Measurements from ENCODE around the gene COL9A1. TPM values are rescaled to one million over a fixed set of nuclear protein-coding genes. Genes with fewer than 3 reads are reported as not detected.

COL9A1 gene
- total and polyA plus RNA-seq, 9 of the 15 experiments (the other 6 are each of a cell fraction or from before 2014, with no cell fraction given), result 0.01 to 0.13 (median 0.06) TPM; not detected in 1

DNA sequence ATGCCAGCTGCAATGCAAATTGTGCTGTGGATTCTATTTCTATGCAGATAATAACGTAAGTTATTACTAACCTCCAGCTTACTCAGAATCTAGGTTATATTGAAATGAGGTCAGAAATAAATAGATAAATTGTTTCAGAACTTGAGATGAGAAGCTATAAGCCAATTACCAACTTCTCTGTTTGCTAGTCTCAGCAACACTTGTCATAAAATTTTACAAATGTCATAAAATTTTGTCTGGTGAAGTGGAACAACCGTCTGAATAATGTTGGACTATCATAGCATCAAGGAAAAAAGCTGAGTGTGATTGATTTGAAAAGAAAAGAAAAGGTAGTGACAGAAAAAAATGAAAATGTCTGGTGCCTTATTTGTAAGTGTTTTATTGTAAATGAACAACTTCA is 36.7 kb downstream of the COL9A1 start:
- 0% methylated on average over 2 of the region's 2 CpGs for WGBS (ENCODE audit: insufficient coverage, low coverage, missing lambda C conversion rate)
- Histone ChIP-seq H3K9ac (ENCODE audit: insufficient read depth in 1 of 2, low read depth in 2 of 2, low read length in 2 of 2) (no peak overlapping the region), H3K4me3 (no peak overlapping the region), H2AFZ (ENCODE audit: low read depth, low read length) (no peak overlapping the region), H3K27ac (ENCODE audit: extremely low read depth, low read depth, low read length) (no peak overlapping the region), H3K36me3 (ENCODE audit: control insufficient read depth, insufficient read depth, low read length) (no peaks in the 10 kb centered on the region), H3K4me2 (ENCODE audit: insufficient read depth, low read length) (no peak overlapping the region), H3K27me3 (ENCODE audit: control insufficient read depth in 2 of 2, insufficient read depth in 2 of 2, low read length in 2 of 2) (peaks cover 4 to 6% of the 10 kb centered on the region in 2 experiments; a peak in 3 of 5 replicates), H3K9me1 (ENCODE audit: control insufficient read depth, insufficient read depth, low read length) (no peaks in the 10 kb centered on the region), H3K9me3 (replicated peaks; ENCODE audit: control insufficient read depth, insufficient read depth, low read depth, low read length) (no peaks in the 10 kb centered on the region), H4K20me1 (replicated peaks; ENCODE audit: control insufficient read depth, insufficient read depth, low read length) (no peaks in the 10 kb centered on the region), H3K4me1 (replicated peaks in 1 of 2; ENCODE audit: control insufficient read depth in 2 of 2, insufficient read depth in 2 of 2, low read length in 2 of 2) (no peaks in the 10 kb centered on the region), H3K79me2 (ENCODE audit: control insufficient read depth, insufficient read depth, low read length) (no peaks in the 10 kb centered on the region)
- ChIA-PET POLR2A (no interaction called here), CTCF (ENCODE audit: low intra/inter-chr PET ratio) (no interaction called here)
- no peak for TF ChIP-seq SMAD4 (CRISPR knock-in tag; conservative IDR thresholded peaks at IDR 0.05)
- TF ChIP-seq CCNT2 (IDR thresholded peaks at IDR 0.05; ENCODE audit: borderline replicate concordance, extremely low read depth, insufficient read length, low read depth, low read length), result no peak
- no peak for TF ChIP-seq HOMEZ (CRISPR knock-in tag; IDR thresholded peaks at IDR 0.05)
- TF ChIP-seq, protein P1, sequence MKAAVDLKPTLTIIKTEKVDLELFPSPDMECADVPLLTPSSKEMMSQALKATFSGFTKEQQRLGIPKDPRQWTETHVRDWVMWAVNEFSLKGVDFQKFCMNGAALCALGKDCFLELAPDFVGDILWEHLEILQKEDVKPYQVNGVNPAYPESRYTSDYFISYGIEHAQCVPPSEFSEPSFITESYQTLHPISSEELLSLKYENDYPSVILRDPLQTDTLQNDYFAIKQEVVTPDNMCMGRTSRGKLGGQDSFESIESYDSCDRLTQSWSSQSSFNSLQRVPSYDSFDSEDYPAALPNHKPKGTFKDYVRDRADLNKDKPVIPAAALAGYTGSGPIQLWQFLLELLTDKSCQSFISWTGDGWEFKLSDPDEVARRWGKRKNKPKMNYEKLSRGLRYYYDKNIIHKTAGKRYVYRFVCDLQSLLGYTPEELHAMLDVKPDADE (conservative IDR thresholded peaks at IDR 0.05; ENCODE audit: control insufficient read depth, low read depth, low read length), result no peak
- DNase-seq (ENCODE audit: extremely low read depth in 1 of 4, low spot score in 3 of 4) (no peak), FAIRE-seq (no peak), ATAC-seq (no peak)
- in situ Hi-C loops (cut with MboI), result no loop called here
- intact Hi-C loops (cut with micrococcal nuclease), result no loop called here
- BruUV-seq (replicated peaks), result no TSS peak

Data from K562 (cell line).